Right ventricle myocardium inferior (tissue), 1 donor: Measurements from ENCODE around the gene NPR2. TPM values are rescaled to one million over a fixed set of nuclear protein-coding genes. Genes with fewer than 3 reads are reported as not detected.

Experiments
- ATAC-seq: fragments of 200-7000 bp; cut with Tn5 transposase; one replicate; pipeline ENCODE4 v1.9.1; 2020; ENCODE audit warnings: mild to moderate bottlenecking, moderate library complexity
- DNase-seq: peaks from one replicate; pipeline ENCODE4 v3.0.0; 2021; ENCODE audit errors: missing footprints
- intact Hi-C: fragments of 100-400 bp; cut with DNase I; formaldehyde crosslinking; loops from one replicate; pipeline ENCODE4 v1.11.0; 2022
- total RNA-seq: library from RNA; stranded (reverse); fragmentation: NEBNext Ultra II Directional; extraction: Animal tissue kit (Norgen Biotek cat#: 25700); gene quantifications from one replicate; pipeline ENCODE4 v1.2.1, GENCODE V29; 2021
- donor health status: DM: no; HTN: yes; CAD: no; lungs with severe emphysema.

NPR2 gene
- total RNA-seq, 1 donor from 2014 or later: 25.2 TPM

DNA sequence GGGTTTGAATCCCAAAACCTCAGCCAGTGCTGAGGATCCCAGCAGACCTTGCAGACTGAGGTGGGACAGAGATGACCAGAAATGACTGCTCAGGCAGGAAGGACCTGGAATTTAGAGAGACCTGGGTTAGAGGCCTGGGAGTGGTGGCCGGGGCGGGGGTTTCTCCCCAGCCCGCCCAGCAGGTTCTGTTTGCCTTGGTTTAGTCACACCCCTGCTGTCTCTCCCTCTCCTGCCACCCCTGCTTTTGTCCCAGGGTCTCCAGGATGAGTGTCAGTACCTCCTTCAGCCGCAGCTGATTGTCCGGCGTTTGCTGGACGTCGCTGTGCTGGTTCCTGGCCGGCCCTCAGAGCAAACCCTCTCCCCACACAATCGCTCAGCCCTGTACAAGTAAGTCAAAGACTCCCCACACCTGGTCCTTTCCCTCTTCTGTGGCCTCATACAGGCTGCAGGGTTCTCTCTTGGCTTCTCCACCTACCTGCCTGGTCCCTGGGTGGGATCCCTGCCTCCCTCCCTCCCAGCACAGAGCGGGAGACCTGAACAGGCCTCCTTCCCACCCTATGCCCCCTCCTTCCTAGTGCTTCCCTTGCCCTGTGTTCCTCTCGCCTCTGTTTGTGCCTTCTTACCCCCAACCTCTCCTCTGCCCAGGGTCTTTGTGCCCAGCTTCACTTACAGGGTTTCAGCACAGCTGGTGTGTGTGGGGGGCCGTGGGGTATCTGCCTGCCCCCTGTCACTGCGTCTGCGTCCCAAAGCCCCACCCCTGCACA lies 49.7 kb downstream of the NPR2 start:
- ATAC-seq (no peak), DNase-seq (no peak)
- intact Hi-C loops: no loop called here

DNA sequence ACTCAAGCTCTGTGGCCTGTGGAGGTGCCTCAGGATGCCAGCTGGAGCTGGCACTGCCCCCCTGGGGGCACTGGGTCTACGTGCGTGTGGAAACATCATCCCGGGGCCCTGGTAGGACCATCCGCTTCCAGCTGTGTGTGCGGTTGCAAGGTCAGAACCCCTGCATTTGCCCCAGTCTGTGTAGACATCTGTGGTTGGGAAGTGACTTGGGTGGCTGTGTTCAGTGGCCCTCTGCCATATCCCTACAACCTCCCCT lies 50.2 kb downstream of the NPR2 start:
- intact Hi-C loops: no loop called here
- DNase-seq (no peak), ATAC-seq (no peak)

DNA sequence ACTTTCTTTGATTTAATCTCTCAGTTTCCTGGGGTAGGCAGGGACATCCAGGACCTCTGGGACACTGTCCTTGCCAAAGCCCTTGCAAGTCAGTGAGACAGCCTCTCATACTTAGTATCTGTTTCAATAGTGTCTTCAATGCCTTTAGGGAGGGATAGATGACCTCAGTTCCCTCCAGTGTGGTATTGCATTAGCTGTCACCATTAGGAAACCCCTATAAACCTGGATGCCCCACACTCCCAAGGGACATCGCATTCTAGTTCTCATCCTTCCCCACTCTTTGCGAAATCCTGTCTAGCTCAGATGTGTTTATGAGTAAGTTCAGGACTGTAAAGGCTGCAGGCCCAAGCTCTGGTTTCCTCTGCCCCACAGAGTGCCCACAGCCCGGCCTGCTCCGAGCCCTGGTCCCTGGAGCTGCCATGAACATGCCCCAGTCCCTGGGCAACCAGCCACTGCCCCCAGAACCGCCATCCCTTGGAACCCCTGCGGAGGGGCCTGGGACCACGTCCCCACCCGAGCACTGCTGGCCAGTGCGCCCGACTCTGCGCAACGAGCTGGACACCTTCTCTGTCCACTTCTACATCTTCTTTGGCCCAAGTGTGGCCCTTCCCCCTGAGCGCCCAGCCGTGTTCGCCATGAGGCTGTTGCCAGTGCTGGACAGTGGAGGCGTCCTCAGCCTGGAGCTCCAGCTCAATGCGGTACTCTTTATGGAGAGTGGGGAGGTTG lies 50.8 kb downstream of the NPR2 start:
- no peak for ATAC-seq

DNA sequence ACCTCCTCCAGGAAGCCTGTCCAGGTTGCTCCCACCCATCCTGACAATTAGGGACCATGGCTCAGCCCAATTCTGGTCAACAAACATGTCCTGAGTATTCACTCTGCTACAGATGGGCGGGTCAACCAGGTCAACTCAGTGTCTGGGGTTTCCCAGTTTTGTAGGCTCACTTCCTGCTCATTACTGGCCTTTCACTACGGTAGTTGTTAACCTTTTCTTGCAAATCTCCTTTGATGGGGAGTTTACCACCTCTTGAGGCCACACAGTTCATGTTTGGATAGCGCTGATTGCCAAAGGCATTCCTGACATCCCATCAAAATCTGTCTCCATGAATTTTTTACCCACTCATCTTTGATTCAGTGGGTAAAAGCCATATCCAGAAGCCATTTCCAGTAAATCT lies 51.4 kb downstream of the NPR2 start:
- no peak for ATAC-seq
- no peak for DNase-seq
- intact Hi-C loops: no loop called here

More for the DNA sequence above, 50.8 kb downstream of the NPR2 start:
- intact Hi-C loops: no loop called here
- no peak for DNase-seq

DNA sequence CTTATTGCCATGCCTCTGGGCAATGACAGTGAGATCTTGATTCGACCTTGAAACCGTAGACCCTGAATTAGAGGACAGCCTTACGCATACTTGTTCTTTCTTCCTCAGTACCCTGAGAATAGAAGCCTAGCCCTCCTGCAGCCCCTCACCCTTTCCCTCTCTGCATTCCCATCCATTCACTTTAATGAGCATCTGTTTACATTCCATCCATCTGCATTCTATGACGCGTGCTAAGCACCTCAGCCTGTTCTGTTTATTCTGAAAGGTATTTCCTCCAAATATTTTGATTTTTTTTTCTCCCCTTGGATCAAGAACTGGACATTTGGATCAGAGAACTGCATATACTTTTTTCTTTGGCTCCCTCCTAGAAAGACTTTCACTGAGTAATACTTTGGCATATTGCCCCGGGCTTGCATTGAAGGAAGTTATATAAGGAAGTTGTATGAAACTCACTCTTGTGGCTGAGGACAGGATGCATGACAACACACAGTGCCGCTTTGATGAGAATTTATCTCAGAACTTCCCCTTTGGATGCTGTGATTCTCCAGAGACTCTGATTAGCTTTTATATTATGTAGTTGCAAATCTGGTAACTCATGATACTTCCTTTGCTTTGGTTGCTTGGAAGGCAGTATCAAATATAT lies 53.4 kb downstream of the NPR2 start:
- DNase-seq (no peak), ATAC-seq (peak; percentile 74)
- intact Hi-C loops: no loop called here

DNA sequence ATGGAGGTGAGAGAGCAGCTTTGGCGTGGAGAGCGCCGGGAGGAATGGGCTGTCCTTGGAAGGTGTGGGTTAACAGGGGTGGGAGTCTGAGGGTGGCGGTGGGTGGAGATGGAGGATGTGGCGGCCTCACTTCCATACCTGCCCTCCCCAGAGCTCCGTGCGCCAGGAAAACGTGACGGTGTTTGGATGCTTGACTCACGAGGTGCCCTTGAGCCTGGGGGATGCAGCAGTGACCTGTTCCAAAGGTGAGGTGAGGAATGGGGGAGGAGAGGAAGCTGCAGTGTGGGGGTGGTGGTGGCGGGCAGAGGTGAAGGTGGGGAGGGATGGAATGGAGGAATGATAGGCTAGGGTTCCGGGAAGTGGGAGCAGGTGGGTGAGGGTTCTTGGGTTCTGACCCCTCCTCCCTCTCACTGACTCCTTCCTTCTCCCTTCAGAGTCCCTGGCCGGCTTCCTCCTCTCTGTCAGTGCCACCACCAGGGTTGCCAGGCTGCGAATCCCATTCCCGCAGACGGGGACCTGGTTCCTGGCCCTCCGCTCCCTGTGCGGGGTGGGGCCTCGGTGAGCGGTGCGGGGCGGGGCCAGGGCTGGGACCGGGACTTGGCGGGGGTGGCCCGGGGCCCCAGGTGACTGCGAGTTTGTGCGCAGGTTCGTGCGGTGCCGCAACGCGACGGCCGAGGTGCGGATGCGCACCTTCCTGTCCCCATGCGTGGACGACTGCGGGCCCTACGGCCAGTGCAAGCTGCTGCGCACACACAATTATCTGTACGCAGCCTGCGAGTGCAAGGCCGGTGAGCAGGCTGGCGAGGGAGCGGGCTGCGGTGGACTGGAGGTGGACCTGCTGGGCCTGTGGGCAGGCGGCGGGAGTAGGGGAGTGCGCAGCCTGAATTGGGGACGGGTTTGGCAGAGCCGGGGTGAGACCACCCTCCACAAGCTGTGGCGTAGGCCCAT lies 54.7 kb downstream of the NPR2 start:
- no peak for ATAC-seq

DNA sequence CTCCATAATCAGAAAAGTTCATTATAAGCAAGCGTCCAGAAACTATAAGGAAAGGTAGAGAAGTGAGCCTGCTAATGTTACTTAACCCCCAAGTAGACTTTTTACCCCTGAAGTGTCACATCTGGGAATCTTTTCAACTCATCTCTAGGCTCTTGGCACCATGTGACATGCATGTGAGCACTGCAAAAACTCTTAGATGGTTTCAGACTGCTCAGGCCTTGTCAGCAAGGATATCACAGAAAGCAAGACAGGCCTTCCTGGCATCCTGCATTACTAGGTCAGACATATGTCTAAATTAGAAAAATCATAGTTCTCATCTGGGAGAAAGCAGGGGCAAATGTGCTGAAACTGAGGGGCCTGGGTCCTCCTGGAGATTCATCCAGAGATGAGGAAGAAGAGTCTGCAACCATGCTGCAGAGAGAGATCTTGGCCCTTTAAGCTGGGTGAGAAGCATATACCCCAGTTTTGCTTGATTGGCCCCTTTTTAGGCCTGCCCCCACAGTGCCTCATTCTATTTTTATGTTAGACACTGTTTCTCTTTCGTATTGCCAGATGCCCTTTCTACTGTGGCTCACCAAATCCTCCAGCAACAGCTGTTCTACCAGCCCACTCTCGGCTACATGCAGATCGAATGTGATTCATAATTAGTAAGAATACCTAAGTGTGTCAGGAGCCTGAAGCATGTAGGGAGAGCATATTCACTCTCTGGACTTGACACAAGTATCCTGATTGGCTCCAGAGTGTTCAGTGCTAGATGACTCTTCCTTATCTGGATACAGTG lies 56.6 kb downstream of the NPR2 start:
- peak; percentile 63 for ATAC-seq
- no peak for DNase-seq
- intact Hi-C loops: no loop called here

More for the DNA sequence above, 54.7 kb downstream of the NPR2 start:
- DNase-seq: no peak
- intact Hi-C loops: no loop called here

DNA sequence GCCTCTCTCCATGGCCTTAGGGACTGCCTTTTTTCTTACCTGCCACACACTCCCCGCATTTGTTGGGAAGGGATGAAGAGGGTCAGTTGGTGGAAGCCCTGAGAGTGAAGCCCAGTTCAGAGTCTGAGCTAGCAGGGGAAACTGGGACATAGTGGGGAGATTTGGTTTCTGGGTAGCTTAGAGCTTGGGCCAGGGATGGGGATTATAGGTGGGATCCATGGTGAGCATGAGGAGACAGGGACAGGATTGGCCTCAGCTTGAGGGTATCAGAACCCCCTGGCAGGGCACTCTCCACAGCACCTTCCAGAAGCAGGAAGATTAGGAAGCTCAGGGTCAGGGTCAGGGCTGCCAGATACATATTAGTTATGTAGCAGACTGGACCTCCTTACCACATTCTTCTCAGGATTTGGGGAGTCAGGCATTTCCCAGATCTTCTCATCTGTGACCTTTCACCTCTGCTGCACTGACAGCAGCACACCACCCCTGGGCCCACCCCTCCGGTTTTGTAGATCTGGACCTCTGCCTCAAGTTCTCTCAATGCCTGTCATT lies 61.0 kb downstream of the NPR2 start:
- DNase-seq (no peak), ATAC-seq (no peak)
- intact Hi-C loops: no loop called here

DNA sequence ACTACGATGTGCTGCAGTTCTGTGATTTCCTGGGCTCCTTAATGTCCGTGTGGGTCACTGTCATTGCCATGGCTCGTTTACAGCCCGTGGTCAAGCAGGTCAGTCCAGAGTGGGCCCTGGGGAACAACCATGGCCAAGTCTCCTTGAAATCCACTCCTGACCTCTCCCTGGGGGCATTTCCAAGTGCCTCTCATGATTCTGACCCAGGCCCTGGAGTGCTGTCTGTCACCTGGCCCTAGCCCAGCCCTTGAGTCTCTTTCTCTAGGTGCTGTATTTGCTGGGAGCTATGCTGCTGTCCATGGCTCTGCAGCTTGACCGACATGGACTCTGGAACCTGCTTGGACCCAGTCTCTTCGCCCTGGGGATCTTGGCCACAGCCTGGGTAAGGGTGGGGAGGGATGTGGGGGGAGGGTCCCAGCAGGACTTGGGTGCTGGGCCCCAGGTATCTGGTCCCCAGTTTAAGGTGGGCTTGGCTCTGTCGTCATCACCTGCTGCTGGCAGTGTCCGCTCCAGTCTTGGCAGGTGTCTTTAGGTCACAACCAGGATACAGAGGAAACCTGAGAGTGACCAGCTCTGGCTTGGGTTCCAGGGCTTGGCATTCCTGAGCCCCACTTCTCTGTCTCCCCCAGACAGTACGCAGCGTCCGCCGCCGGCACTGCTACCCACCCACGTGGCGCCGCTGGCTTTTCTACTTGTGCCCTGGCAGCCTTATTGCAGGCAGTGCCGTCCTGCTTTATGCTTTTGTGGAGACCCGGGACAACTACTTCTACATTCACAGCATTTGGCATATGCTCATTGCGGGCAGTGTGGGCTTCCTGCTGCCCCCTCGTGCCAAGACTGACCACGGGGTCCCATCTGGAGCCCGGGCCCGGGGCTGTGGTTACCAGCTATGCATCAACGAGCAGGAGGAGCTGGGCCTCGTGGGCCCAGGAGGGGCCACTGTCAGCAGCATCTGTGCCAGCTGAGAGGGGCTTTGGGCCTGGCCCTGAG lies 61.8 kb downstream of the NPR2 start:
- no peak for DNase-seq
- ATAC-seq: no peak
- intact Hi-C loops: no loop called here

DNA sequence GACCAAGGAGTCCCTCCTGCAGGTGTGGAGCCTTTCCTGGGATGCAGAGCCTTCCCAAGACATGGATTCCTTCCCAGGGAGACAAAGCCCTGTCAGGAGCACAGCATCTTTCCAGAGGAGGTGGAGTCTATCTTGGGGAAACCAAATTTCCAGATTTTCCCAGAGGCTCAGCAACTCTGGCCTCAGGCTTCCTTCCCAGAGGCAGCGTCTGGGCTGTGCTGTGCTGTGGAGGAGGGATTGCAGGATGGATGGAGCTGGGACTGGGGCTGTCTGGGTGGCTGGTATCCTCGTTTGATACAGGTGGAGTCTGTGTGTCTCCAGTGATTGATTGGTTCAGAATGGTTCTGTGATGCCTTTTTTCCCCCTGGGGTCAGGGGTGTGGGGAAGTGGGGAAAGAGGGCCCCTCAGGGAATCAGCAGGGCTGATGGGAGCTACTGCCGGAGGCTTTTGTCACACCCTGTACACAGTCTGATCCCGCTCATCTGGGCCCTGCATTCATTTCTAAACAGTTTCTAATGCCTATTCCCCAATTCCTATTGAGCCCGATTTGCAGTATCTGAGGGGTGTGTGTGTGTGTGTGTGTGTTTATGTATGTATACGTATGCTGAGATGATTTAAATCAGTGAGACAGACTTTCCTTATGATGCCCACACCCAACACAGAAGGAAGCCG lies 62.8 kb downstream of the NPR2 start:
- ATAC-seq: no peak
- no peak for DNase-seq
- intact Hi-C loops: no loop called here

DNA sequence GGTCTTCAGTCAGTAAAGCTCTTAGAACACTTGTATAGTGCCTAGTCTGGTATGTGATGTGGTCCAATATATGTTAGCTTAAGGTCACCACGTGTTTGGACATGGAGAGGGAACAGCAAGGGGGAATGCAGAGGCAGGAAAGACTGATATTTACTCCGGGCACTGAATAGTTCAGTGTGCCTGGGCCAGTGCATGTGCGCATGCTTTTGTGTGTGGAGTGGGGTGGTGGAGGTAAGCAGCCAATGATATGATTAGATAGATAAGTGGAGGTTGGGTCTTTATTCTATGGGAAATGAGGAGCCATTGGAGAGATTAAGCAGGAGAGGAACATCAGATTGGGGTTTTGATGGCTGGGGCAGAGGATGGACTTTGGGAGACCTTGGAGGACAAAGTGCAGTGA lies 64.8 kb downstream of the NPR2 start:
- intact Hi-C loops: no loop called here
- ATAC-seq: no peak
- DNase-seq: no peak

DNA sequence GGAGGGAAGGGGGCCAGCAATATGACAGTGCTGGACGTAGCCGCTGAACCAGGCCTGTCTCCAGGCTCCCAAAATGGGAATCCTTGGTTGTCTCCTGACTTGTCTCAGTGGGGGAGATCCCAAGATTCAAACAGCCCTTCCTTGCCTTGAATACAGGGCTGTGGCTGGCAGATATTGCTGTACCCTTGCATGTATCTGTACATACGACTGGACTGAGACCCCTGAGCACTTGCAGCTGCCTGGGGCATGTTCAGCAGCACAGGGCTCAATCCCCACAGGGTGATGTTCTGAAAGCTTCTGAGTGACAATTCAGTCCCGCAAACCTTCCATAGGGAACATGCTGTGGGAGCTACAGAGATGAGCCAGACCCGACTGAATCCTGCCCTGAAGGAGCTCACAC lies 65.5 kb downstream of the NPR2 start:
- no peak for ATAC-seq
- intact Hi-C loops: no loop called here

DNA sequence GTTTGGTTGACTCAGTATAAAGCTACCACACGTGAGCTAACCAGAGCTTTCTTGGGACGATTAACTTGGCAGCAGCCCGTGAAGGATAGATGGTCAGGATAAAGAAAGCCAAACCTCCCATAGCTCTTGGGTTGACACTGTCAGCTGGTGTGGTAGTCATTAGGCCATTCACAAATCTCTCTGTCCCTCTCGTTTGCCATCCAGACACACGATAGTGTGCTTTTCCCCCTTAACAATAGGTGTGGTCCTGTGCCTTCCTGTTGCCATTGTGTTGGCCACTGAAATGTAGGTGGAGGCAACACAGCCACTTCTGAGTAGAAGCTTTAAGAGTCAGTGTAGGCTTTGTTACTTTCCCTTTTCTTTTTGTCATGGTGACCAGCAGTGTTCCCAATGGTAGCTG lies 67.1 kb downstream of the NPR2 start:
- DNase-seq (no peak), ATAC-seq (no peak)
- intact Hi-C loops: no loop called here

More for the DNA sequence above, 65.5 kb downstream of the NPR2 start:
- no peak for DNase-seq
